Fibroblast of villous mesenchyme (primary cell): Measurements from ENCODE around the gene FAT1. TPM values are rescaled to one million over a fixed set of nuclear protein-coding genes. Genes with fewer than 3 reads are reported as not detected.
"Not testable (repeated sequence)": the region's sequence is repeated elsewhere in the genome, so short reads cannot be mapped to it uniquely, and the experiment has no call there.

Experiments used
- DNase-seq: peaks from one replicate; pipeline ENCODE4 v3.0.0-alpha.2; 2010; ENCODE audit warnings: low read depth
- H3K4me3 ChIP-seq: 2 replicates; pipeline ENCODE4 v1.5.1; 2011; ENCODE audit warnings: low read depth, mild to moderate bottlenecking, low read length
- CTCF ChIP-seq: IDR thresholded peaks from 2 replicates; pipeline ENCODE4 v1.5.1; 2012; ENCODE audit warnings: low read depth, mild to moderate bottlenecking, low read length; ENCODE audit not compliant: insufficient read depth
- total RNA-seq: library from RNA; depleted of rRNA; stranded (reverse); fragments of >200 nt; gene quantifications from 2 replicates; pipeline ENCODE4 v1.2.3, GENCODE V29; 2012

Gene FAT1
- total RNA-seq, 1 donor, result 454 TPM

- no peak overlapping the region for H3K4me3 ChIP-seq
- peak; percentile 39 for DNase-seq
- TF ChIP-seq CTCF, result no peak
Measured at GRCh38 chr4:186666750-186667149, 56.9 kb downstream of the FAT1 start.

GRCh38 chr4:186666252-186666651 is 57.4 kb downstream of the FAT1 start:
- TF ChIP-seq CTCF, result no peak
- peak; percentile 71 for DNase-seq
- no peak overlapping the region for H3K4me3 ChIP-seq

- no peak overlapping the region for H3K4me3 ChIP-seq
- TF ChIP-seq CTCF, result no peak
- no peak for DNase-seq
Measured at GRCh38 chr4:186660403-186660802, 63.3 kb downstream of the FAT1 start.

- no peak overlapping the region for H3K4me3 ChIP-seq
- TF ChIP-seq CTCF, result no peak
- DNase-seq, result no peak
Measured at GRCh38 chr4:186659935-186660334, 63.7 kb downstream of the FAT1 start.

- DNase-seq, H3K4me3 ChIP-seq: not testable (repeated sequence)
Measured at GRCh38 chr4:186659456-186659855, 64.2 kb downstream of the FAT1 start.

- no peak for DNase-seq
- H3K4me3 ChIP-seq, result no peak overlapping the region
- TF ChIP-seq CTCF, result no peak
Measured at GRCh38 chr4:186658657-186659056, 65.0 kb downstream of the FAT1 start.

- H3K4me3 ChIP-seq, result no peak overlapping the region
- TF ChIP-seq CTCF, result no peak
- no peak for DNase-seq
Measured at GRCh38 chr4:186657764-186658163, 65.9 kb downstream of the FAT1 start.
